ENCODE data around the gene NATD1. TPM values are rescaled to one million over a fixed set of nuclear protein-coding genes. Genes with fewer than 3 reads are reported as not detected.
A peak's percentile ranks its signal among the peaks of the same experiment; 100 is the strongest.

NATD1 gene
- total RNA-seq, 1 experiment from 2014 or later, result 7.3 TPM

DNA sequence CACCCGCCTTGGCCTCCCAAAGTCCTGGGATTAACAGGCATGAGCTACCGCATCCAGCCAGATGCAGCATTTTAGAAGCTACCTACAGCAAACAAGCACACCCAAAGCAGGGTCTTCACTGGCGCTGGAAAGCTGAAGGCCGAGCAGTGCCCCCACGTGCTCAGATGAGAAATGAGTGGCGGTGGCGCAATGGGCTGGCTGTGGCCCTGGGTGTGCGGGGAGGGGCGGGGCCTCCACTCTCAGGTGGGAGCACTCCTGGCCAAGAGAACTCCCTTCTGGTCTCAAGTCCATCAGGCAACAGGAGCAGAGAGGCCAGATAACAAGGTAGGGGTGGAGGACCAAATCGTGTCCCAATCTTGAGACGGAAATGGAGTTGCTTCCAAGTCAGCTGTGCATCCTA, 51.3 kb downstream of the NATD1 start:
- Histone ChIP-seq H3K18ac (ENCODE audit: insufficient read length, low read depth, low read length) (no peak overlapping the region), H3K79me2 (ENCODE audit: insufficient read depth, low read length) (peaks cover 35% of the 10 kb centered on the region; the same call in 1 of the 2 replicates), H3K23ac (ENCODE audit: insufficient read length, low read depth, low read length) (no peak overlapping the region), H3K56ac (ENCODE audit: insufficient read length, low read depth, low read length) (no peak overlapping the region), H2BK15ac (ENCODE audit: low read depth, low read length) (no peak overlapping the region), H2AK5ac (ENCODE audit: insufficient read length, low read length) (no peak overlapping the region), H4K5ac (ENCODE audit: insufficient read length, low read depth, low read length) (no peak overlapping the region), H4K20me1 (ENCODE audit: control insufficient read depth, insufficient read depth, insufficient read length) (no peaks in the 10 kb centered on the region), H2AFZ (ENCODE audit: low read length) (no peak overlapping the region), H3K27ac (ENCODE audit: insufficient read length, low read depth, low read length) (no peak overlapping the region), H3K27me3 (ENCODE audit: insufficient read depth, low read length) (no peaks in the 10 kb centered on the region), H2BK12ac (ENCODE audit: insufficient read length, low read depth, low read length) (no peak overlapping the region), H3K9me3 (ENCODE audit: control insufficient read depth, low read depth, low read length) (no peaks in the 10 kb centered on the region), H4K91ac (ENCODE audit: insufficient read length, low read depth, low read length) (no peak overlapping the region), H3K9ac (ENCODE audit: extremely low read depth, insufficient read length, low read length) (no peak overlapping the region), H2BK120ac (ENCODE audit: low read depth, low read length, poor library complexity, severe bottlenecking) (no peak overlapping the region), H2BK5ac (ENCODE audit: insufficient read length, low read length) (no peak overlapping the region), H3K79me1 (ENCODE audit: insufficient read depth, low read depth, low read length, poor library complexity, severe bottlenecking) (peaks cover 7% of the 10 kb centered on the region), H3K4me2 (ENCODE audit: insufficient read depth, insufficient read length, low read length) (no peak overlapping the region), H2BK20ac (ENCODE audit: low read depth, low read length, poor library complexity, severe bottlenecking) (no peak overlapping the region), H3K4me1 (ENCODE audit: insufficient read depth, low read length) (peaks cover 13% of the 10 kb centered on the region; the same call in 1 of the 2 replicates), H4K8ac (replicated peaks; ENCODE audit: insufficient read length, low read depth, low read length) (no peak overlapping the region), H3K23me2 (ENCODE audit: insufficient read length, low read depth, low read length, poor library complexity, severe bottlenecking) (no peaks in the 10 kb centered on the region), H3K4ac (ENCODE audit: low read depth, low read length) (no peak overlapping the region), H3K14ac (ENCODE audit: insufficient read depth, low read length) (no peak overlapping the region; the same call in 1 of the 2 replicates), H3T11ph (ENCODE audit: low read length) (no peak overlapping the region)
- H3K36me3 Mint-ChIP-seq (ENCODE audit: insufficient read depth in 1 of 3, low read depth in 3 of 3), result peaks cover 18 to 21% (median 20%) of the 10 kb centered on the region in 3 experiments
- H3K27me3 Mint-ChIP-seq (ENCODE audit: low read depth), result no peaks in the 10 kb centered on the region
- no CpG with 5 or more reads among the region's 11 CpGs for WGBS (ENCODE audit: extremely low coverage, insufficient read length, low lambda C conversion rate)
- no peak for DNase-seq
- H3K4me3 Mint-ChIP-seq, result no peak overlapping the region
- H3K9me3 Mint-ChIP-seq, result no peaks in the 10 kb centered on the region
- peak overlapping the region in 1 of 3 experiments; percentile 44; a peak in 2 of 7 replicates for H3K27ac Mint-ChIP-seq
- TF ChIP-seq, protein P1, sequence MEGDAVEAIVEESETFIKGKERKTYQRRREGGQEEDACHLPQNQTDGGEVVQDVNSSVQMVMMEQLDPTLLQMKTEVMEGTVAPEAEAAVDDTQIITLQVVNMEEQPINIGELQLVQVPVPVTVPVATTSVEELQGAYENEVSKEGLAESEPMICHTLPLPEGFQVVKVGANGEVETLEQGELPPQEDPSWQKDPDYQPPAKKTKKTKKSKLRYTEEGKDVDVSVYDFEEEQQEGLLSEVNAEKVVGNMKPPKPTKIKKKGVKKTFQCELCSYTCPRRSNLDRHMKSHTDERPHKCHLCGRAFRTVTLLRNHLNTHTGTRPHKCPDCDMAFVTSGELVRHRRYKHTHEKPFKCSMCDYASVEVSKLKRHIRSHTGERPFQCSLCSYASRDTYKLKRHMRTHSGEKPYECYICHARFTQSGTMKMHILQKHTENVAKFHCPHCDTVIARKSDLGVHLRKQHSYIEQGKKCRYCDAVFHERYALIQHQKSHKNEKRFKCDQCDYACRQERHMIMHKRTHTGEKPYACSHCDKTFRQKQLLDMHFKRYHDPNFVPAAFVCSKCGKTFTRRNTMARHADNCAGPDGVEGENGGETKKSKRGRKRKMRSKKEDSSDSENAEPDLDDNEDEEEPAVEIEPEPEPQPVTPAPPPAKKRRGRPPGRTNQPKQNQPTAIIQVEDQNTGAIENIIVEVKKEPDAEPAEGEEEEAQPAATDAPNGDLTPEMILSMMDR (conservative IDR thresholded peaks at IDR 0.05), result no peak
- peaks cover 47 to 52% of the 10 kb centered on the region in 2 experiments for H3K4me1 Mint-ChIP-seq
